Fibroblast of lung (primary cell): ENCODE results near the gene HES7.

Experiments used
- CTCF ChIP-seq, 2 donors: IDR thresholded peaks in 1 of 2; conservative IDR thresholded peaks in 1 of 2; 1 replicate in 1 of 2; 2 replicates in 1 of 2; pipeline ENCODE4 v1.5.1; 2011 to 2012; ENCODE audit warnings: low read length in 2 of 2, control low read depth in 1 of 2, inconsistent platforms in 1 of 2, low read depth in 1 of 2, mild to moderate bottlenecking in 1 of 2
- EZH2 ChIP-seq: IDR thresholded peaks from 2 replicates; pipeline ENCODE4 v1.5.1; 2012; ENCODE audit warnings: low read length, control low read depth, mild to moderate bottlenecking; ENCODE audit errors: missing control alignments

- TF ChIP-seq CTCF (conservative IDR thresholded peaks at IDR 0.05 in 1 of 2, IDR thresholded peaks at IDR 0.05 in 1 of 2; ENCODE audit: low read depth in 1 of 2, low read length in 2 of 2) (no peak), EZH2 (no peak)
Measured at GRCh38 chr17:8121407-8121680, 2.6 kb downstream of the HES7 start.
